Glomerular visceral epithelial cell (primary cell): ENCODE measurements around the gene HAVCR1.
A peak's percentile ranks its signal among the peaks of the same experiment; 100 is the strongest.
"Not testable (repeated sequence)": the region's sequence is repeated elsewhere in the genome, so short reads cannot be mapped to it uniquely, and the experiment has no call there.

ENCODE experiments used
- DNase-seq: peaks from one replicate; pipeline ENCODE4 v3.0.0-alpha.2; 2016; ENCODE audit errors: extremely low spot score

Gene HAVCR1

GRCh38 chr5:157059093-157059539 lies at the start of gene HAVCR1:
HAVCR1 (minus strand) TSS chr5:157059116; CDS start chr5:157057943, 1,173 bp downstream.
- peak; percentile 96 for DNase-seq

GRCh38 chr5:157107508-157107907 lies 48.6 kb upstream of the HAVCR1 start:
- DNase-seq: peak; percentile 84

GRCh38 chr5:157106630-157107461 lies 47.9 kb upstream of the HAVCR1 start:
- DNase-seq: peak; percentile 63

- DNase-seq: peak; percentile 29
Measured at GRCh38 chr5:157100140-157100679, 41.3 kb upstream of the HAVCR1 start.

- DNase-seq: no peak
Measured at GRCh38 chr5:157088342-157088990, 29.6 kb upstream of the HAVCR1 start.

- no peak for DNase-seq
Measured at GRCh38 chr5:157086751-157087359, 27.9 kb upstream of the HAVCR1 start.

GRCh38 chr5:157085930-157086329 lies 27.0 kb upstream of the HAVCR1 start:
- DNase-seq: no peak

GRCh38 chr5:157080286-157080685 lies 21.4 kb upstream of the HAVCR1 start:
- DNase-seq: no peak

- peak; percentile 70 for DNase-seq
Measured at GRCh38 chr5:157076558-157076957, 17.6 kb upstream of the HAVCR1 start.

GRCh38 chr5:157072508-157072907 lies 13.6 kb upstream of the HAVCR1 start:
- no peak for DNase-seq

- no peak for DNase-seq
Measured at GRCh38 chr5:157069949-157070348, 11.0 kb upstream of the HAVCR1 start.

GRCh38 chr5:157068785-157069184 lies 9.9 kb upstream of the HAVCR1 start:
- DNase-seq: no peak

- DNase-seq: no peak
Measured at GRCh38 chr5:157068339-157068738, 9.4 kb upstream of the HAVCR1 start.

GRCh38 chr5:157067005-157067404 lies 8.1 kb upstream of the HAVCR1 start:
- DNase-seq: no peak

- no peak for DNase-seq
Measured at GRCh38 chr5:157066080-157066479, 7.2 kb upstream of the HAVCR1 start.

GRCh38 chr5:157063776-157064430 lies 5.0 kb upstream of the HAVCR1 start:
- DNase-seq: no peak

GRCh38 chr5:157059891-157060290 lies 975 bp upstream of the HAVCR1 start:
- peak; percentile 66 for DNase-seq

- DNase-seq: peak; percentile 36
Measured at GRCh38 chr5:157057459-157058370, 1.2 kb downstream of the HAVCR1 start.

- DNase-seq: not testable (repeated sequence)
Measured at GRCh38 chr5:157056848-157057247, 2.1 kb downstream of the HAVCR1 start.

- DNase-seq: no peak
Measured at GRCh38 chr5:157051604-157052245, 7.2 kb downstream of the HAVCR1 start.
